Endothelial cell of umbilical vein (primary cell): ENCODE results near the gene CEP152. TPM values are rescaled to one million over a fixed set of nuclear protein-coding genes. Genes with fewer than 3 reads are reported as not detected.

Source experiments
- BruUV-seq: library from RNA; stranded (reverse); fragments of 400-500 nt; replicated peaks from 2 replicates; lab custom pipeline; 2021; lab: Mats Ljungman, UMichigan
- CTCF ChIA-PET: fragments of 300-600, 350-600 bp; sonication (Branson Sonifier 250); formaldehyde crosslinking; loops from one replicate; lab custom pipeline; 2021; ENCODE audit warnings: antibody characterized with exemption, inconsistent platforms; lab: Charles Lee
- POLR2A ChIA-PET: fragments of 300-600, 350-600 bp; sonication (Branson Sonifier 250); formaldehyde crosslinking; loops from one replicate; lab custom pipeline; 2021; ENCODE audit warnings: antibody characterized with exemption, inconsistent platforms; lab: Charles Lee
- DNase-seq: peaks from one replicate; pipeline ENCODE4 v3.0.0-alpha.2; 2011; ENCODE audit warnings: low read depth, low spot score
- FAIRE-seq: peaks from 2 replicates; lab custom pipeline; 2011; peaks lifted over from hg19 to GRCh38; lab: Jason Lieb, UNC
- H2AFZ ChIP-seq: 2 replicates; pipeline ENCODE4 v1.6.0; 2012; ENCODE audit warnings: low read depth, low read length, control low read depth, inconsistent platforms
- H3K27ac ChIP-seq: 2 replicates; pipeline ENCODE4 v1.5.1; 2011; ENCODE audit warnings: low read depth, mild to moderate bottlenecking, control low read depth, low read length, moderate library complexity; ENCODE audit not compliant: insufficient read depth
- H3K27me3 ChIP-seq, 2 experiments: 2 replicates each; pipeline versions ENCODE4 v1.6.0 to v1.6.1; 2011; ENCODE audit warnings: low read length in 2 of 2, mixed read lengths in 1 of 2; ENCODE audit not compliant: control insufficient read depth in 2 of 2, insufficient read depth in 2 of 2
- H3K36me3 ChIP-seq, 2 experiments: 2 replicates in 1 of 2; 3 replicates in 1 of 2; pipeline ENCODE4 v1.5.1; 2011; ENCODE audit warnings: low read length in 2 of 2, mild to moderate bottlenecking in 1 of 2, moderate library complexity in 1 of 2; ENCODE audit not compliant: control insufficient read depth in 2 of 2, insufficient read depth in 2 of 2; ENCODE audit errors: extremely low read depth in 1 of 2
- H3K4me1 ChIP-seq: 3 replicates; pipeline ENCODE4 v1.5.1; 2011; ENCODE audit warnings: mild to moderate bottlenecking, low read length; ENCODE audit not compliant: control insufficient read depth, insufficient read depth; ENCODE audit errors: extremely low read depth
- H3K4me2 ChIP-seq: 2 replicates; pipeline ENCODE4 v1.6.1; 2011; ENCODE audit warnings: low read length, control low read depth, mixed read lengths; ENCODE audit not compliant: insufficient read depth
- H3K4me3 ChIP-seq, 3 experiments: fragments of 200-600 bp in 1 of 3; sonication (generic), shearing (Covaris generic) in 1 of 3; replicated peaks in 1 of 3; 2 replicates each; pipeline ENCODE4 v1.5.1; 2011 to 2016; ENCODE audit warnings: control low read depth in 3 of 3, low read length in 3 of 3, mild to moderate bottlenecking in 2 of 3, inconsistent platforms in 1 of 3, low read depth in 1 of 3, moderate library complexity in 1 of 3; ENCODE audit not compliant: insufficient read depth in 1 of 3
- H3K79me2 ChIP-seq: 2 replicates; pipeline ENCODE4 v1.6.0; 2012; ENCODE audit warnings: low read length, inconsistent platforms; ENCODE audit not compliant: control insufficient read depth, insufficient read depth
- H3K9ac ChIP-seq: replicated peaks from 2 replicates; pipeline ENCODE3; 2011; ENCODE audit warnings: low read length, control low read depth; ENCODE audit not compliant: insufficient read depth; ENCODE audit errors: extremely low read depth
- H3K9me1 ChIP-seq: replicated peaks from 3 replicates; pipeline ENCODE4 v1.6.0; 2011; ENCODE audit warnings: mild to moderate bottlenecking, low read length; ENCODE audit not compliant: control insufficient read depth, insufficient read depth; ENCODE audit errors: extremely low read depth
- H3K9me3 ChIP-seq: replicated peaks from 2 replicates; pipeline ENCODE4 v1.5.1; 2012; ENCODE audit warnings: low read length, inconsistent platforms; ENCODE audit not compliant: control insufficient read depth, insufficient read depth
- H4K20me1 ChIP-seq: replicated peaks from 2 replicates; pipeline ENCODE3; 2011; ENCODE audit warnings: mild to moderate bottlenecking, low read length; ENCODE audit not compliant: control insufficient read depth, insufficient read depth; ENCODE audit errors: extremely low read depth
- EZH2 ChIP-seq: IDR thresholded peaks from 2 replicates; pipeline ENCODE4 v1.6.1; 2012; ENCODE audit warnings: borderline replicate concordance, low read depth, mild to moderate bottlenecking, moderate library complexity, low read length, inconsistent platforms; ENCODE audit not compliant: severe bottlenecking
- FOS ChIP-seq: IDR thresholded peaks from 2 replicates; pipeline ENCODE4 v1.6.1; 2011; ENCODE audit warnings: mild to moderate bottlenecking, low read length, moderate library complexity, borderline replicate concordance; ENCODE audit not compliant: insufficient read depth
- GATA2 ChIP-seq: IDR thresholded peaks from 2 replicates; pipeline ENCODE4 v1.7.0; 2011; ENCODE audit warnings: low read depth, mild to moderate bottlenecking, moderate library complexity, mixed read lengths, low read length; ENCODE audit not compliant: insufficient read length, insufficient read depth
- JUN ChIP-seq: IDR thresholded peaks from 2 replicates; pipeline ENCODE4 v1.6.1; 2011; ENCODE audit warnings: borderline replicate concordance, low read depth; ENCODE audit not compliant: insufficient read length, insufficient read depth
- MYC ChIP-seq: IDR thresholded peaks from one replicate; pipeline ENCODE4 v1.6.1; 2011; ENCODE audit warnings: mild to moderate bottlenecking, low read depth, low read length
- POLR2A ChIP-seq: IDR thresholded peaks from 2 replicates; pipeline ENCODE4 v1.6.1; 2012; ENCODE audit warnings: low read depth, mild to moderate bottlenecking, control low read depth, low read length
- POLR2AphosphoS5 ChIP-seq: IDR thresholded peaks from 2 replicates; pipeline ENCODE4 v1.6.1; 2012; ENCODE audit warnings: low read depth, mild to moderate bottlenecking, control low read depth, low read length, moderate library complexity; ENCODE audit not compliant: insufficient read depth
- dilution Hi-C: fragments of 300-500 bp; cut with MboI; formaldehyde crosslinking; loops from one replicate; pipeline ENCODE4 v1.15.0; 2019; ENCODE audit warnings: low sequenced_read_pairs; ENCODE audit not compliant: extremely low pct_ligation_motif_present
- intact Hi-C: fragments of 100-400 bp; cut with micrococcal nuclease; formaldehyde crosslinking; loops from one replicate; pipeline ENCODE4 v1.10.0; 2022
- polyA plus RNA-seq, 4 experiments: library from polyadenylated mRNA; depleted of rRNA in 3 of 4; stranded (reverse) in 3 of 4; unstranded in 1 of 4; fragments of >200 nt; gene quantifications; 2 replicates each; pipeline versions ENCODE4 v1.2.1 to v1.2.3, GENCODE V29; 2011 to 2012; ENCODE audit warnings: missing spikeins in 1 of 4
- total RNA-seq: library from RNA; stranded (reverse); gene quantifications from 2 replicates; pipeline ENCODE4 v1.2.3, GENCODE V29; 2021
- TF ChIP-seq, protein P1 (sequence below), 2 donors: IDR thresholded peaks; 1 replicate in 1 of 2; 2 replicates in 1 of 2; pipeline ENCODE4 v1.5.1; 2011; ENCODE audit warnings: low read length in 2 of 2, mild to moderate bottlenecking in 2 of 2, moderate library complexity in 2 of 2, control low read depth in 1 of 2, inconsistent platforms in 1 of 2, low read depth in 1 of 2; ENCODE audit not compliant: insufficient read depth in 1 of 2; ENCODE audit errors: extremely low read depth in 1 of 2
- TF ChIP-seq, protein P2 (sequence below): IDR thresholded peaks from 2 replicates; pipeline ENCODE4 v1.6.1; 2011; ENCODE audit not compliant: insufficient read depth, insufficient read length

Gene CEP152
- total and polyA plus RNA-seq, 2 donors (not counting 3 experiments of a cell fraction or from before 2014, with no cell fraction given): 3.0 to 15.7 TPM

DNA sequence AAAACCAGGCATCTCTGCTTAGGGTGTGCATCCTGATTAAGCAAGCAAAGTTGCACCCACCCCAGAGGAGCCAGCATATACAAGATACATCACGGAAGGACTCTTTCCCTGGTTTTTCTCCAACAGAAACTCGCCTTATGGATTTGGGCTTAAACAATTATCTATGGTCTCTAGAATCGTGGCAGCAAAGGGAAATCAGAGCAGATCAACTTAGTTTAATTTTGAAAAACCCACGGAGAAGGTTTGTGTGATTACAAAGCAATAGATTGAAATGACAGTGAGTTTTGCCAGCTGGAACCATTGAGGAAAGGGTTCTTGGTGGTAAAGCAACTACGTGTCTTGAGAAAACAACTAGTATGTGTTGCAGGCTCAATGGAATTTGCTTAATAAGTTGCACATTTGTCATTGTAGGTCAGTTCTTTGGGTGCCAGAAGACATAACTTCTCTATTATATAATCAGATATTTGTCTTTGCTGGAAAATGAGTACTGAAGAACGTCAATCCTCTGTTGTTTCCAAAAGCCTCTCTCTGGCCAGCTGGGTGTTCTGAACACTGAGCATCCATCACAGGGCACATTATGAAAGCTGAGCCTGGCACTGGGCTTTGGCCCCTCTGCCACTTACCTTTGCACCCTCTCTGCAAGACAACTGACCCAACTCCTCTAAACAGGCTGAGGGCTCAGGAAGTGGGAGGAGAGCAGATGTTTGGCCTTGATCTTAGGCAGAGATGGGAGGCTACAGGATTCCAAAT lies 89.6 kb downstream of the CEP152 start:
- intact Hi-C loops (loop anchor here (5.0 kb wide), 2 partner anchors 91 to 364 kb away; partner anchors contain the start of gene CEP152), dilution Hi-C loops (no loop called here)
- Histone ChIP-seq H2AFZ (no peak overlapping the region), H3K9me3 (no peaks in the 10 kb centered on the region), H3K4me3 (no peak overlapping the region), H3K9me1 (no peaks in the 10 kb centered on the region), H4K20me1 (no peaks in the 10 kb centered on the region), H3K4me2 (no peak overlapping the region), H3K4me1 (peaks cover 20% of the 10 kb centered on the region), H3K27ac (no peak overlapping the region), H3K27me3 (no peaks in the 10 kb centered on the region), H3K9ac (no peak overlapping the region), H3K79me2 (no peaks in the 10 kb centered on the region), H3K36me3 (no peaks in the 10 kb centered on the region)
- CTCF ChIA-PET: interaction anchor here (1.2 kb wide), 1 partner anchor 79 kb away, joined by 3 read pairs; no protein-coding TSS in a partner anchor
- no TSS peak for BruUV-seq
- TF ChIP-seq MYC (no peak), POLR2AphosphoS5 (no peak), EZH2 (no peak), FOS (no peak), GATA2 (no peak), JUN (no peak), POLR2A (no peak)
- TF ChIP-seq, protein P1, sequence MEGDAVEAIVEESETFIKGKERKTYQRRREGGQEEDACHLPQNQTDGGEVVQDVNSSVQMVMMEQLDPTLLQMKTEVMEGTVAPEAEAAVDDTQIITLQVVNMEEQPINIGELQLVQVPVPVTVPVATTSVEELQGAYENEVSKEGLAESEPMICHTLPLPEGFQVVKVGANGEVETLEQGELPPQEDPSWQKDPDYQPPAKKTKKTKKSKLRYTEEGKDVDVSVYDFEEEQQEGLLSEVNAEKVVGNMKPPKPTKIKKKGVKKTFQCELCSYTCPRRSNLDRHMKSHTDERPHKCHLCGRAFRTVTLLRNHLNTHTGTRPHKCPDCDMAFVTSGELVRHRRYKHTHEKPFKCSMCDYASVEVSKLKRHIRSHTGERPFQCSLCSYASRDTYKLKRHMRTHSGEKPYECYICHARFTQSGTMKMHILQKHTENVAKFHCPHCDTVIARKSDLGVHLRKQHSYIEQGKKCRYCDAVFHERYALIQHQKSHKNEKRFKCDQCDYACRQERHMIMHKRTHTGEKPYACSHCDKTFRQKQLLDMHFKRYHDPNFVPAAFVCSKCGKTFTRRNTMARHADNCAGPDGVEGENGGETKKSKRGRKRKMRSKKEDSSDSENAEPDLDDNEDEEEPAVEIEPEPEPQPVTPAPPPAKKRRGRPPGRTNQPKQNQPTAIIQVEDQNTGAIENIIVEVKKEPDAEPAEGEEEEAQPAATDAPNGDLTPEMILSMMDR (IDR thresholded peaks at IDR 0.05; ENCODE audit: extremely low read depth in 1 of 2, insufficient read depth in 1 of 2, low read depth in 1 of 2, low read length in 2 of 2): no peak
- TF ChIP-seq, protein P2, sequence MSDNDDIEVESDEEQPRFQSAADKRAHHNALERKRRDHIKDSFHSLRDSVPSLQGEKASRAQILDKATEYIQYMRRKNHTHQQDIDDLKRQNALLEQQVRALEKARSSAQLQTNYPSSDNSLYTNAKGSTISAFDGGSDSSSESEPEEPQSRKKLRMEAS: no peak
- POLR2A ChIA-PET: no interaction called here
- DNase-seq (no peak), FAIRE-seq (no peak)
